HG03378 (cell line): ENCODE measurements around the gene MBLAC2.

Experiments
- ATAC-seq: cut with Tn5 transposase; IDR thresholded peaks from one replicate; pipeline ENCODE4 v1.9.1; 2021; ENCODE audit warnings: mild to moderate bottlenecking, moderate library complexity; ENCODE audit not compliant: unreplicated experiment

The MBLAC2 gene

DNA sequence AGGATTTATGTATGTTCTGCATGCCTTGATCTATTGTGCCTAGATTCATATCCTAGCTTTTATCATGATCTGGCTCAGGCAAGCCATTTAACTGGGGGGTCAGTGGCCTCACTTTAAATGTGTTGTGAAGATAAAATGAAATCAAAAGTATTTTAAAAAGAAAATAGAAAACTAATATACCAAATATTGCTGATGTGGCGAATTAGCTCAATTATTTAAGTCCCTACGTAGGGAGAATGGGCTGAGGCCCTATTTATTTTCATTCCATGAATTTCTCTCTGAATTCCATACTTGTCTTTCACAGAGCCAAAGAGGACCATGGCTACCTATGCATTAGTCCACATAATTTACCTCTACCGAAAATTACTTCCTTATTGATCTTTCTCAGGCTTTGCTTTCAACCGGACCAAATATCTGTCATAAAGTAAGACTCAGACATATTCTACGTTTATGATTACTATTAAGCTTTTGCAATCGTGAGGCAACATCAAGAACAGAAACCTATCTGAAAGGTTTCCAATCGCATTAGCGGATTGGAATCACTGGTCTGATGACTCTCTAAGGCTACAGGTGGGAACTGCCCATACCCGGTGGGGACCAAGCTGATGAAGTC is 1.7 kb downstream of the MBLAC2 start:
- ATAC-seq, result peak; percentile 19

GRCh38 chr5:90461288-90461687 is 13.3 kb downstream of the MBLAC2 start:
- ATAC-seq, result no peak

GRCh38 chr5:90446961-90447360 is 27.6 kb downstream of the MBLAC2 start:
- ATAC-seq, result no peak

GRCh38 chr5:90440644-90441043 is 33.9 kb downstream of the MBLAC2 start:
- no peak for ATAC-seq

GRCh38 chr5:90438100-90438499 is 36.5 kb downstream of the MBLAC2 start:
- ATAC-seq, result no peak

DNA sequence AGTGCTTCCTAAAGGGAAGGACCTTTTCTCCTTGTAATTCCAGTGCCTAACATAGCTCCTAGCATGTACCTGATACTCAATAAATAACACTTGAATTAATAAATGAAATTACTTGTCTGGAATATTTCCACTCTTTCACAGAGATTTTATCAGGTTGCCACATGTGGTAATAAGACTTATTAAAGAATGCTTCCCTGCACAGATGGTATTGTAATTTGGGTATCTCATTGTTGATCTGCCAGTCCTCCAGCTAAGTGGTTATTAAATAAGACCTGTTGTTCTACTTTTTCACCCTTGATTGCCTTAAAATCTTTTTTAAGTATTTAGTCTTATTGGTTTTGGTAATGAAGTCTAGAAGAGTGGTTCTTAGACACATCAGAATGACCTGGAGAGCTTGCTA is 36.9 kb downstream of the MBLAC2 start:
- no peak for ATAC-seq

DNA sequence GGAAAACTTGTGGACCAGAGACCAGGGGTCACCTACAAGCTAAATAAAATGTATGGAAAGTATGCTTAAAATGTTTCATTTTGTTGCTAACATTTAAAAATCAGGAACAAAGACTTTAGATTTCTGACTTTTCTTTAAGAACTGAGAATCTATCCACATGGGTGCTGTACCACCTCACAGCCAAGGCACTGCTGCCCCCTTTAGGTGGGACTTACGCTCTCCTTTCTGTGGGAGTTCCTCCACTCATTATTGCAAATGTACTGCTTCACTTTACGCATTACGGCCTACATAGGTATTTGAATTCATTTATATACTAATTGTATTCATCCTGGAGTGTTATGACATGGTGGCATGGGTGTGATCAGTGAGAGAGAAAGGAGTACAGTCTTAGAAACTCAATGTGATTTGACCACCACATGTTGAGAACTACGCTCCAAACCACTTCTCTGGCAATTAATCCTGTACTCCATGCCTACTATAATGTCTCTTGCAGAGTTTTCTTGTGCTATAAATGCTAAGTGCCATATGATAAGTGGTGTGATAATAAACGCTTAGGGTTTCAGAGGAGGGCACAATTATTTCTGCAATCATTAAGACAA is 40.4 kb downstream of the MBLAC2 start:
- peak; percentile 60 for ATAC-seq

DNA sequence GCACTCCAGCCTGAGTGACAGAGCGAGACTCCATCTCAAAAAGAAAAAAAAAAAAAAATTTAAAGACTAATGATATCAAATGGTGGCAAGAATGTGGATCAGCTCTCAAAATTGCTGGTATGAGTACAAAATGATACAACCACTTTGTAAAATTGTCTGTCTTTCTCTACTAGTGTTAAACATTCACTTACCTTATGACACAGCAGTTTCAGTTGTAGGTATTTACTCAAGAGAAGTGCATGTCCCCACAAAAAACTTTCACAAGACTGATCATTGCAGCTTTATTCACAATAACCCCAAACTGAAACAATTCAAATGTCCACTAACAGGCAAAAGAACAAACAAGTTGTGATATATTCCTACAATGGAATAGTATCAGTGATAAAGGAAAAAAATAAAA is 50.3 kb downstream of the MBLAC2 start:
- peak; percentile 84 for ATAC-seq

GRCh38 chr5:90421136-90421535 is 53.4 kb downstream of the MBLAC2 start:
- ATAC-seq, result peak; percentile 44

- no peak for ATAC-seq
Measured at GRCh38 chr5:90418214-90418613, 56.4 kb downstream of the MBLAC2 start.

DNA sequence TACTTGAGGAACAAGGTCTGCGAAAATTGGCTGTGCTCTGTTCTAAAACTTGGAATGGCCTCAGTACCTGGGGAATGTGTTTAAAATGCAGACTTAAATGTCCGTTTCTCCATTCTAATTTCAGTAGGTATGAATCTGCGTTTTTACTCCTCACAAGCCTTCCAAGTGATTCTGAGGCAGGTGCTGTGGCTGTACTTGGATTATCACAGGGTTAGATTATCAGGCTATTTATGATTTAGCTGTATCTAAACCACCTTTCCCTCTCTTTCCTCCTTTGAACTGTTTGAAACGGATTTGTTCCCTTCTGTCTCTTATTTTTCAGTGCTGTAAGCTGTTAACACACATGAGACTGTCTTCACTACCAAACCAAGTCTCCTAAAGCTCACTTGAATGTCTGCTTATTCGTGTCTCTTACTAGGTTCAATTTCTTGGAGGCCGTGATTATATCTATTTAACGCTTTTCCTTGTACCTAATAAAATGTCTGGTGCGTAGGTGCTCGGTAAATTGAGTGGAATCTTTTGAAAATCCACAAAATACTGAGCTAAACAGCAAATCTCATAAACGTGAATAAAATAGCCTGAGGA is 64.3 kb downstream of the MBLAC2 start:
- ATAC-seq, result no peak

DNA sequence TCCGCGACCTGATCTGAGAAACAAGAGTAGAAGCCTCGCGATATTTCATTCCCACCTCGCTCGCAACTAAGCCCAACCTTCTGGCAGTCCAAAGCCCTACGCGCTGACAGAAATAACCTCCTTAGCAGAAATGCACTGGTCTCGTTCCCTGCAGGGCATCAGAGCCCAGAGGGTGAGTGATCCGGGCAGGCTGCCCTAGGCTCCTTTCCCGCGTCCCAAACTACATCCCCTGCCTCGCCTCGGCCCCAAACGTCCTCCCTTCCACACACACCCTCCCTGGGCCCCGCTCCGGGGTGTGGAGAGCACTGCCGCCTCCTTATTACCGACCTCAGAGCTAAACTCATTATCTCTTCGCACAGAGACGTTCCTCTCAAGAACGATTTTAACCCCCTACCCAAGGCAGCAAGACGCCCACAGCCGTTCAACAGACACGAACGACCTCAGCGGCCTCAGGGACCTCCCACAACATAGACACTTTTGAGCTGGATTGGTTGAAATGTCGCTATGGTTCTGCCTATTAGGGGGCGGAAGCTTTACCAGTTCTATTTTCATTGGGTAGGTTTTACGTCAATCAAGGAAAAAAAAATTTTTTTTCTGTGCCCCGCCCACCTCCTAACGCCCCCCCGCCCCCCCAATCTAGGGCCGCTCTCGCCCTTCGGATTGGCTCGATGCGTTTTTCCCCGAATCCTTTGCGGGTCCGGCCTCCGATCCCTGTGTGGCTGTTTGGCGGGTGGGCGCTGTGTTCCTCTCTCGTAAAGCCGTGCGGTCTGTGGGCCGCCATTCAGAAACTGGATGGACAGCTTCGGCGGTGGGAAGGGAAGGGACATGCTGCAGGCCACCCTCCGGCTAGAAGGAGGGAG is 65.0 kb downstream of the MBLAC2 start, which contains the start of gene CETN3:
CETN3 (minus strand) TSS at position 439 of the 860 bp plus-strand sequence; CDS start at position 344, 95 bp downstream.
- ATAC-seq, result peak; percentile 96

DNA sequence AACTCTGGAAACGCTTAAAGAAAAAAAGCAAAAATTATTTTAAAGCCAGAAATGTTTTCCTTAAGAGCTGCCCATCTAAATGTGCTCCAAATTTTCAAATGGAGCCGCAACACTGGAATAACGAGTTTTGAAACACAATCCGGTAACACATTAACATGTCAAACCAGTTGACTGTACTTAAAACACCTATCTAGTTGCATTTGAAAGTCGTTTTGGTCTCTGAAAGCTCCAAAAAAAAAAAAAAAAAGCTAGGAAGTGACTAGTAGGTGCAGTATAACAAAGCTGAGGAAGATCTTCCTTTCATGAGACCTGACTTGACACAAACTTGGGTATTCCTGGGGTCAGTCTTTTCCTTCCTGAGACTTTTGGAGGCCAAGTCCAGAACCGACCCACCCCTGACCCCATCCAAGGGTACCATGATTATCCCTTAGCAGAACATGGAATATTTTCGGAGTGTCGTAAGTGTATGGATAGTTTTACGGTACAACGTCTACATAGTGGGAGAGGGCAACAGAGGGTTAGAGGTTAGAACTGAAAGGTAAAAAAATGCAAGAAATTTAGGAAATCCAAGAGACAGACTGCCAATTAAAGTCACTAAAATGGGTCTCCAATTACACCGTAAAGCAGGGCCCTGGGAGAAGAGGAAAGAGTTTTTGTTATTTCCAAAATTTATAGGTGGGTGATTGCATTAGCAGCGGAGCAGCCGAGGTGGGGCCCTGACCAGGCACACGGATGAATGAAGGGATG is 65.8 kb downstream of the MBLAC2 start:
- ATAC-seq, result peak; percentile 9
